ENCODE measurements around the gene GCK. TPM values are rescaled to one million over a fixed set of nuclear protein-coding genes. Genes with fewer than 3 reads are reported as not detected.
A peak's percentile ranks its signal among the peaks of the same experiment; 100 is the strongest.

The GCK gene
- total RNA-seq, 4 donors from 2014 or later = not detected

DNA sequence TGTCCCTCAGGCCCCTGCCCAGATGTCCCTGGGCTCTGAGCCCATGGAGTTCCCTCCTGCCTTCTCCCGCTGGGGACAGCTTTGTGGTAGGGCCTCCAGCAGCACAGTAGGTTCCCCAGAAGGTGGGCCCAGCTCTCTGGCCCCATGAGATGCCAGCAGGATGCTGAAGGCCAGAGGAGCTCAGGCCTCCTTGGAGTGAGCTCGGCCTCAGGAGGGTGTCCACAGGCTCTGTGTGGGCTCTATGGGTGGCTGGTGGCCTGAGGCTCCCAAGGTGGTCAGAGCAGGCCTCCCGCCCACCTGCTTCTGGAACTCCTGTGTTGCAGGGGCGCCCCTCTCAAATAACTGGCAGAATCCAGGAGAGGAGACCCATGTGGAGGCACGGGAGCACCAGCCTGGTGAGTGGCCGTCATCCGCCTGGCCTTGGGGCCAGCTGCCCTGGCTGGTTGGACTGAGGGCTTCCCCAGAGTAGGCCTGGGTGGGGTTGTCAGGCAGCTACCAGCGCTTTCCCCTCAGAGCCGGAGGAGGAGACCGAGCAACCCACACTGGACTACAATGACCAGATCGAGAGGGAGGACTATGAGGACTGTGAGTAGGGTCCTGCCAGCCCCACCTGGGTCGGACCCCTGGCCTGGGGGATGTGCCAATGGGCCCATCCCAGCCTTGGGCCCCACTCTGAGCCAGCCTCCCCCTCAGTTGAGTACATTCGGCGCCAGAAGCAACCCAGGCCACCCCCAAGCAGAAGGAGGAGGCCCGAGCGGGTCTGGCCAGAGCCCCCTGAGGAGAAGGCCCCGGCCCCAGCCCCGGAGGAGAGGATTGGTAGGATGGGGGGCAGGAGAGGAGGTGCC, 81.9 kb downstream of the GCK start:
- no peak for DNase-seq
- peak overlapping the region in 1 of 4 donors; percentile 17 for H3K27ac ChIP-seq
- no peaks in the 10 kb centered on the region for H3K4me1 ChIP-seq

DNA sequence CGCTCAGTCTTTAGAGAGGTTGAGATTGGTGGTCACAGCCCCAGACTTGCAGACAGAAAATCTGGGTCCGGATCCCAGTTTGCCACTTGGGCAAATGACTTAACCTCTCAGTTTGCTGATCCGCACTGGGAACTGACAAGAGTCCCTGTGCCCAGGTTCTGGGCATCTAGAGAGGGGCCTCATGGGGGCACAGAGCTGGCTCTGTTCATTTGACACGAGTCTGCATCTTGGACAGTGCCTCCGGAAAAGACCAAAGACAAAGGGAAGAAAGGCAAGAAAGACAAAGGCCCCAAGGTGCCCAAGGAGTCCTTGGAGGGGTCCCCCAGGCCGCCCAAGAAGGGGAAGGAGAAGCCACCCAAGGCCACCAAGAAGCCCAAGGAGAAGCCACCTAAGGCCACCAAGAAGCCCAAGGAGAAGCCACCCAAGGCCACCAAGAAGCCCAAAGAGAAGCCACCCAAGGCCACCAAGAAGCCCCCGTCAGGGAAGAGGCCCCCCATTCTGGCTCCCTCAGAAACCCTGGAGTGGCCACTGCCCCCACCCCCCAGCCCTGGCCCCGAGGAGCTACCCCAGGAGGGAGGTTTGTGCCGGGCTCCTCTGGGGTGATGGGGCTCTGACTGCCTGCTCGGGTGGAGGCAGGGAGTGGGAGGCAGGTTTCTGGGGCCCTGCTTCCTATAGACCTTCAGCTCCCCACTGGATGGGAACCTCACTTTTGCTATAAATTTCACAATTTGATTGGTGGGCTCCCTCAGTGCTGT, 82.8 kb downstream of the GCK start:
- peaks cover 0 to 6% of the 10 kb centered on the region in 2 donors for H3K27me3 ChIP-seq
- no peaks in the 10 kb centered on the region for H3K4me1 ChIP-seq
- peak overlapping the region in 1 of 4 donors; percentile 25 for H3K27ac ChIP-seq
- no peaks in the 10 kb centered on the region for H3K9me3 ChIP-seq
- no peak for TF ChIP-seq POLR2A (IDR thresholded peaks at IDR 0.05)
- TF ChIP-seq, protein P1, sequence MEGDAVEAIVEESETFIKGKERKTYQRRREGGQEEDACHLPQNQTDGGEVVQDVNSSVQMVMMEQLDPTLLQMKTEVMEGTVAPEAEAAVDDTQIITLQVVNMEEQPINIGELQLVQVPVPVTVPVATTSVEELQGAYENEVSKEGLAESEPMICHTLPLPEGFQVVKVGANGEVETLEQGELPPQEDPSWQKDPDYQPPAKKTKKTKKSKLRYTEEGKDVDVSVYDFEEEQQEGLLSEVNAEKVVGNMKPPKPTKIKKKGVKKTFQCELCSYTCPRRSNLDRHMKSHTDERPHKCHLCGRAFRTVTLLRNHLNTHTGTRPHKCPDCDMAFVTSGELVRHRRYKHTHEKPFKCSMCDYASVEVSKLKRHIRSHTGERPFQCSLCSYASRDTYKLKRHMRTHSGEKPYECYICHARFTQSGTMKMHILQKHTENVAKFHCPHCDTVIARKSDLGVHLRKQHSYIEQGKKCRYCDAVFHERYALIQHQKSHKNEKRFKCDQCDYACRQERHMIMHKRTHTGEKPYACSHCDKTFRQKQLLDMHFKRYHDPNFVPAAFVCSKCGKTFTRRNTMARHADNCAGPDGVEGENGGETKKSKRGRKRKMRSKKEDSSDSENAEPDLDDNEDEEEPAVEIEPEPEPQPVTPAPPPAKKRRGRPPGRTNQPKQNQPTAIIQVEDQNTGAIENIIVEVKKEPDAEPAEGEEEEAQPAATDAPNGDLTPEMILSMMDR (IDR thresholded peaks at IDR 0.05) = no peak
- DNase-seq = no peak
- peaks cover 0 to 5% (median 0%) of the 10 kb centered on the region in 3 donors for H3K36me3 ChIP-seq
- peak overlapping the region in 1 of 4 donors; percentile 56 for H3K4me3 ChIP-seq

More for the DNA sequence above, 81.9 kb downstream of the GCK start:
- TF ChIP-seq POLR2A (IDR thresholded peaks at IDR 0.05) = no peak
- TF ChIP-seq, protein P1 (IDR thresholded peaks at IDR 0.05) = no peak
- peaks cover 0 to 5% (median 0%) of the 10 kb centered on the region in 3 donors for H3K36me3 ChIP-seq
- no peak overlapping the region for H3K4me3 ChIP-seq
- no peaks in the 10 kb centered on the region for H3K9me3 ChIP-seq
- peaks cover 0 to 6% of the 10 kb centered on the region in 2 donors for H3K27me3 ChIP-seq

DNA sequence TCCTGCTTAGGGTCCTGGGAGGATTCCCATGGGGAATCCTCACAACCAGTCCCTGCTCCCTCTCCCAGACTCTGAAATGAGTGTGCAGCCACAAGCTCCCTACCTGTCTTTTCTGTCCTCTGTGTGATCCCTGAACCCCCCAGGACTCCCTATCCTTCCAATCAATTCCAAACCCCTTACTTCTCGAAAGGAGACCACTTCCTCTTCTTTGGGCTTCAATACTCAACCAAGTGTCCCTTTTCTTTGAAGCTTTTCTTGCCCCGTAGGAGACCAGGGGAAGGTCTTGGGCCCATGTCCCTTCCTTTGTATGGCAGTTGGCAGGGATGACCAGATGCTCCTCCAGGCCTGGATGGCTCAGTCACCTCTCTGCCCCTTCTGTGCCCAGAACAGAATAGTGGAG, 83.4 kb downstream of the GCK start:
- H3K36me3 ChIP-seq = peaks cover 0 to 5% (median 0%) of the 10 kb centered on the region in 3 donors
- H3K27ac ChIP-seq = peak overlapping the region in 3 of 4 donors; percentile 71 to 85 (median 76)
- peak overlapping the region in 2 of 4 donors; percentile 53 to 56 for H3K4me3 ChIP-seq
- H3K9me3 ChIP-seq = no peaks in the 10 kb centered on the region
- no peak for DNase-seq
- peaks cover 0 to 6% of the 10 kb centered on the region in 2 donors for H3K27me3 ChIP-seq
- TF ChIP-seq POLR2A (IDR thresholded peaks at IDR 0.05) = no peak
- TF ChIP-seq, protein P1 (IDR thresholded peaks at IDR 0.05) = no peak
- no peaks in the 10 kb centered on the region for H3K4me1 ChIP-seq

DNA sequence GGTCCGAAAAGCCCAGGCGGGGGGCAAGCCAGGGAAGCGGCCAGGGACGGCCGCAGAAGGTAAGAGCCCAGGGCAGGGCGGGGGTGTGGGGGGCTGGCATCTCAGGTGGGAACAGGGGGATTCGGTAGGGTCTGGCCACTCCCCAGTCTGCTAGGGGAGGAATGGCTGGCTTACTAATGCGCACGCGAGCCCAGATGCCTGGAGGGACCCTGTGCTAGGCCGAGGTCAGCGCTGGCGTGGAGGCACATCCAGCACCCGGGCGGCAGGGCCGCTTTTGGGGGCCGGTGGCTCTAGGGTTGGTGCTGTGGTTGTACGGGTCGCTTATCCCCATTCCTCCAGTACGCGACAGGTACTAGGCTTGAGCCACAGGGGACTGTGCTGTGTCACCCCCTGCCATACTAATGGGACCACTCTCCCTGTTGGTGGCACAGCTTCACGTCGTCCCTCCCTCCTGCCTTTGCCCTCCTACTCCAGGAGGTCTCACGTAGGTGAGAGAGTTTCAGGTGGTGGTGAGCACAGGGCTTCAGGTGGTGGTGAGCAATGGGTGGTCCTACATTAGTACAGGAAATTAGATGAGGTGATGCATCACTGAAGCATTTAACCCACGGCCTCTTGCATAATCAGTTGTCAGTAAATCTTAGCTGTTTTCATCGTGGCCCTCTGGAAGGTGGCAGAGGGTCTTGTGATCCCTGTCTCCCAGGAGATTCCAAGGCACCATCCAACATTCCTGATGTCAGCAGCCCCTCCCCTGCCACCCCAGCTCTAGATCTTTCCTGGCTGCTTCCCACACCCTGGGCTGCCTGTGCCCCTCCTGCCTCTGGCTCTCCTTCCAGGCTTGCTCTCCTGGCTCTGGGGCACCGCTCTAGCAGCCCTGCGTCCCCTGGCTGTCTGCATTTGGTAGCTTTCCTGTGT, 84.1 kb downstream of the GCK start:
- no peaks in the 10 kb centered on the region for H3K4me1 ChIP-seq

More for the DNA sequence above, 84.1 kb downstream of the GCK start:
- Histone ChIP-seq H3K4me3 (peak overlapping the region; percentile 28 to 60 (median 54)), H3K9me3 (no peaks in the 10 kb centered on the region), H3K27me3 (peaks cover 0 to 6% of the 10 kb centered on the region in 2 donors), H3K27ac (peak overlapping the region; percentile 64 to 85 (median 74)), H3K36me3 (peaks cover 0 to 5% (median 0%) of the 10 kb centered on the region in 3 donors)
- peak in 1 of 3 donors; percentile 60 for DNase-seq
- TF ChIP-seq, protein P1 (IDR thresholded peaks at IDR 0.05) = no peak
- TF ChIP-seq POLR2A (IDR thresholded peaks at IDR 0.05) = no peak

All from Peyer's patch (tissue), 4 donors.